CD14-positive monocyte (primary cell): ENCODE results near the gene CUX1. TPM values are rescaled to one million over a fixed set of nuclear protein-coding genes. Genes with fewer than 3 reads are reported as not detected.

Experiments used
- DNase-seq, 3 donors: peaks; one replicate each; pipeline ENCODE4 v3.0.0-alpha.2; 2011 to 2022
- H2AFZ ChIP-seq: 2 replicates; pipeline ENCODE4 v1.6.0; 2012; ENCODE audit warnings: mild to moderate bottlenecking, low read depth, low read length, inconsistent platforms; ENCODE audit not compliant: insufficient read depth, poor library complexity, severe bottlenecking
- H3K27ac ChIP-seq, 2 donors: 1 replicate in 1 of 2; 2 replicates in 1 of 2; pipeline ENCODE4 v1.5.1; 2012 to 2013; ENCODE audit warnings: low read length in 2 of 2, control low read depth in 1 of 2, inconsistent platforms in 1 of 2, low read depth in 1 of 2, mild to moderate bottlenecking in 1 of 2
- H3K27me3 ChIP-seq, 2 donors: one replicate each; pipeline versions ENCODE4 v1.6.0 to v1.6.1; 2011 to 2013; ENCODE audit warnings: low read length in 2 of 2; ENCODE audit not compliant: control insufficient read depth in 2 of 2, insufficient read depth in 2 of 2
- H3K36me3 ChIP-seq, 2 donors: replicated peaks in 1 of 2; 1 replicate in 1 of 2; 2 replicates in 1 of 2; pipeline versions ENCODE4 v1.5.1 to v1.6.1; 2012 to 2013; ENCODE audit warnings: low read length in 2 of 2, control low read depth in 1 of 2, inconsistent platforms in 1 of 2, mild to moderate bottlenecking in 1 of 2; ENCODE audit not compliant: insufficient read depth in 2 of 2, control insufficient read depth in 1 of 2
- H3K4me1 ChIP-seq, 2 donors: 1 replicate in 1 of 2; 2 replicates in 1 of 2; pipeline versions ENCODE4 v1.5.1 to v1.6.1; 2012 to 2013; ENCODE audit warnings: low read length in 2 of 2, control low read depth in 1 of 2, inconsistent platforms in 1 of 2, mild to moderate bottlenecking in 1 of 2, moderate library complexity in 1 of 2; ENCODE audit not compliant: insufficient read depth in 2 of 2, control insufficient read depth in 1 of 2
- H3K4me2 ChIP-seq: replicated peaks from 2 replicates; pipeline ENCODE3; 2012; ENCODE audit warnings: low read length, moderate library complexity, mild to moderate bottlenecking; ENCODE audit not compliant: poor library complexity, severe bottlenecking; ENCODE audit errors: extremely low read depth
- H3K4me3 ChIP-seq, 3 experiments: fragments of 200-600 bp in 1 of 3; sonication (generic) in 1 of 3; replicated peaks in 1 of 3; 1 replicate in 2 of 3; 2 replicates in 1 of 3; pipeline ENCODE4 v1.5.1; 2011 to 2013; ENCODE audit warnings: low read length in 3 of 3, mild to moderate bottlenecking in 3 of 3, control low read depth in 2 of 3, low read depth in 2 of 3, inconsistent platforms in 1 of 3, moderate library complexity in 1 of 3
- H3K79me2 ChIP-seq: 2 replicates; pipeline ENCODE4 v1.6.0; 2012; ENCODE audit warnings: mild to moderate bottlenecking, control low read depth, inconsistent platforms, low read length, moderate library complexity; ENCODE audit not compliant: insufficient read depth
- H3K9ac ChIP-seq: 2 replicates; pipeline ENCODE4 v1.6.0; 2017; ENCODE audit warnings: low read length, mild to moderate bottlenecking; ENCODE audit not compliant: insufficient read depth, poor library complexity, severe bottlenecking
- H3K9me3 ChIP-seq, 2 donors: replicated peaks in 1 of 2; 1 replicate in 1 of 2; 2 replicates in 1 of 2; pipeline versions ENCODE4 v1.5.1 to v1.6.1; 2012 to 2013; ENCODE audit warnings: low read length in 2 of 2, control low read depth in 1 of 2; ENCODE audit not compliant: control insufficient read depth in 1 of 2, insufficient read depth in 1 of 2
- H4K20me1 ChIP-seq: 2 replicates; pipeline ENCODE4 v1.6.0; 2012; ENCODE audit warnings: mild to moderate bottlenecking, low read length, control low read depth, moderate library complexity; ENCODE audit not compliant: insufficient read depth
- H3K27ac Mint-ChIP-seq, 7 donors: one replicate each; pipeline ENCODE4 v1.8.0; 2020; ENCODE audit warnings: mild to moderate bottlenecking in 7 of 7, mixed read lengths in 7 of 7, moderate library complexity in 6 of 7, inconsistent platforms in 2 of 7
- H3K27me3 Mint-ChIP-seq, 3 donors: one replicate each; pipeline ENCODE4 v1.8.0; 2021 to 2022; ENCODE audit warnings: low read depth in 3 of 3, mild to moderate bottlenecking in 3 of 3, mixed read lengths in 3 of 3, moderate library complexity in 3 of 3, inconsistent platforms in 1 of 3
- H3K36me3 Mint-ChIP-seq, 2 donors: one replicate each; pipeline ENCODE4 v1.8.0; 2020; ENCODE audit warnings: mixed read lengths in 2 of 2, inconsistent platforms in 1 of 2, mild to moderate bottlenecking in 1 of 2
- H3K4me1 Mint-ChIP-seq: one replicate; pipeline ENCODE4 v1.8.0; 2020; ENCODE audit warnings: mild to moderate bottlenecking, mixed read lengths
- H3K4me3 Mint-ChIP-seq, 2 donors: one replicate each; pipeline ENCODE4 v1.8.0; 2020; ENCODE audit warnings: mild to moderate bottlenecking in 2 of 2, mixed read lengths in 2 of 2, moderate library complexity in 1 of 2
- H3K9me3 Mint-ChIP-seq, 7 donors: one replicate each; pipeline ENCODE4 v1.8.0; 2020 to 2022; ENCODE audit warnings: mixed read lengths in 7 of 7, mild to moderate bottlenecking in 6 of 7, moderate library complexity in 6 of 7, inconsistent platforms in 2 of 7
- CTCF ChIP-seq: fragments of 200-600 bp; IDR thresholded peaks from one replicate; pipeline ENCODE4 v1.8.0; 2022; ENCODE audit warnings: antibody characterized with exemption, mild to moderate bottlenecking
- WGBS: methylation state at CpG from one replicate; pipeline ENCODE4 v1.1.5; 2013; ENCODE audit warnings: missing lambda C conversion rate; ENCODE audit not compliant: insufficient coverage; 5-methylcytosine and 5-hydroxymethylcytosine counted together
- intact Hi-C, 2 donors: fragments of 100-400 bp; cut with micrococcal nuclease; formaldehyde crosslinking; loops; one replicate each; pipeline versions ENCODE4 v1.15.0 to v1.15.1; 2023
- polyA plus RNA-seq, 3 donors: library from polyadenylated mRNA; depleted of rRNA in 1 of 3; unstranded in 2 of 3; stranded (reverse) in 1 of 3; fragments of 300-500 nt in 2 of 3; fragments of >200 nt in 1 of 3; fragmentation: Illumina TruSeq in 2 of 3; gene quantifications; 1 replicate in 2 of 3; 2 replicates in 1 of 3; pipeline ENCODE4 v1.2.3, GENCODE V29; 2012 to 2021

The CUX1 gene
- polyA plus RNA-seq, 3 donors, result 17.6 to 38.0 (median 28.0) TPM

DNA sequence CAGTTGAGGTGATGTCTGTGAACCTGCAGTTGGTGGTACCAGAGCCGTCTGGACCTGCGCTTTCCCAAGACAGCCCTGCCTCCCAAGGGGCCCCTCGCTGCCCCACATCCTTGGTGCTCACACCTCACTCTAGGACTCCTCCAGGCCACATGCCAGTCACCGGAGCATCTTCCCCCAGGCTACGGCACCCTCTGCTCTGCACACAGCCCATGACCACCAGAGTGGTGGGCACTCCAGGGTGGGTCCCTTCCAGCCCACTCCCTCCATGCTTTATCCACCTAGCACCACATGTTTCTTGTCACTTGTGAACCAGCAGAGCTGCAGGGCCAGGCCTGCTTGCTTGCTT, 285.6 kb downstream of the CUX1 start:
- H3K27ac ChIP-seq, result no peak overlapping the region
- intact Hi-C loops, result no loop called here
- no peaks in the 10 kb centered on the region for H3K4me1 ChIP-seq
- no peak for TF ChIP-seq CTCF
- Mint-ChIP-seq H3K4me1 (no peaks in the 10 kb centered on the region), H3K27ac (peak overlapping the region in 3 of 7 donors; percentile 5 to 68 (median 48)), H3K9me3 (no peaks in the 10 kb centered on the region), H3K4me3 (no peak overlapping the region), H3K27me3 (no peaks in the 10 kb centered on the region), H3K36me3 (peaks cover 73 to 100% of the 10 kb centered on the region in 2 donors)
- H2AFZ ChIP-seq, result no peak overlapping the region
- H3K9me3 ChIP-seq, result no peaks in the 10 kb centered on the region
- no peaks in the 10 kb centered on the region for H3K79me2 ChIP-seq
- H3K36me3 ChIP-seq, result peaks cover 79 to 98% of the 10 kb centered on the region in 2 donors
- peaks cover 12% of the 10 kb centered on the region for H4K20me1 ChIP-seq
- H3K4me3 ChIP-seq, result no peak overlapping the region
- 80% methylated on average over 5 of the region's 5 CpGs for WGBS
- H3K9ac ChIP-seq, result no peak overlapping the region
- DNase-seq, result no peak
- H3K27me3 ChIP-seq, result no peaks in the 10 kb centered on the region
- no peak overlapping the region for H3K4me2 ChIP-seq

- H3K4me3 ChIP-seq, result no peak overlapping the region
- H3K9ac ChIP-seq, result no peak overlapping the region
- intact Hi-C loops, result no loop called here
- TF ChIP-seq CTCF, result no peak
- H3K4me1 ChIP-seq, result no peaks in the 10 kb centered on the region
- Mint-ChIP-seq H3K9me3 (no peaks in the 10 kb centered on the region), H3K27ac (peak overlapping the region in 1 of 7 donors; percentile 54), H3K27me3 (no peaks in the 10 kb centered on the region), H3K4me1 (no peaks in the 10 kb centered on the region), H3K4me3 (no peak overlapping the region), H3K36me3 (peaks cover 67 to 99% of the 10 kb centered on the region in 2 donors)
- peak overlapping the region in 1 of 2 donors; percentile 20 for H3K27ac ChIP-seq
- H3K36me3 ChIP-seq, result peaks cover 80 to 99% of the 10 kb centered on the region in 2 donors
- H3K27me3 ChIP-seq, result no peaks in the 10 kb centered on the region
- H2AFZ ChIP-seq, result no peak overlapping the region
- DNase-seq, result no peak
- H4K20me1 ChIP-seq, result peaks cover 8% of the 10 kb centered on the region
- no peaks in the 10 kb centered on the region for H3K79me2 ChIP-seq
- no peak overlapping the region for H3K4me2 ChIP-seq
- no peaks in the 10 kb centered on the region for H3K9me3 ChIP-seq
- 93% methylated on average over 4 of the region's 5 CpGs for WGBS
Observed at GRCh38 chr7:102104245-102104644, 286.8 kb downstream of the CUX1 start.
